RKO (cell line): Measurements from ENCODE around the gene PSME2.
A peak's percentile ranks its signal among the peaks of the same experiment; 100 is the strongest.

ENCODE experiments used
- DNase-seq: peaks from one replicate; pipeline ENCODE4 v3.0.0-alpha.2; 2016; ENCODE audit warnings: low spot score

PSME2 gene

GRCh38 chr14:24179294-24179960 is 33.0 kb upstream of the PSME2 start:
- no peak for DNase-seq

GRCh38 chr14:24178399-24179178 is 32.2 kb upstream of the PSME2 start:
- DNase-seq = no peak

- no peak for DNase-seq
Observed at GRCh38 chr14:24177891-24178290, 31.5 kb upstream of the PSME2 start.

GRCh38 chr14:24177041-24177825 is 30.8 kb upstream of the PSME2 start:
- DNase-seq = no peak

GRCh38 chr14:24176599-24176998 is 30.2 kb upstream of the PSME2 start:
- DNase-seq = no peak

- DNase-seq = no peak
Observed at GRCh38 chr14:24172871-24173281, 26.5 kb upstream of the PSME2 start.

- no peak for DNase-seq
Observed at GRCh38 chr14:24172261-24172860, 26.0 kb upstream of the PSME2 start.

- DNase-seq = no peak
Observed at GRCh38 chr14:24171422-24172260, 25.2 kb upstream of the PSME2 start, which contains the start of gene REC8. TSS of gene REC8 (plus strand) at chr14:24172080. CDS start at chr14:24172553, 473 bp downstream.

GRCh38 chr14:24167469-24168114 is 21.2 kb upstream of the PSME2 start:
- no peak for DNase-seq

- DNase-seq = no peak
Observed at GRCh38 chr14:24165785-24166184, 19.4 kb upstream of the PSME2 start.

- no peak for DNase-seq
Observed at GRCh38 chr14:24164518-24164991, 18.1 kb upstream of the PSME2 start.

- no peak for DNase-seq
Observed at GRCh38 chr14:24162093-24162492, 15.7 kb upstream of the PSME2 start.

- peak; percentile 90 for DNase-seq
Observed at GRCh38 chr14:24160850-24161804, 14.7 kb upstream of the PSME2 start, which contains the start of gene IRF9. TSS of gene IRF9 (plus strand) at chr14:24161265. CDS start at chr14:24162145, 880 bp downstream.

GRCh38 chr14:24160499-24160849 is 14.1 kb upstream of the PSME2 start:
- no peak for DNase-seq

- no peak for DNase-seq
Observed at GRCh38 chr14:24159777-24160498, 13.5 kb upstream of the PSME2 start.

- no peak for DNase-seq
Observed at GRCh38 chr14:24157331-24157730, 10.9 kb upstream of the PSME2 start.

- DNase-seq = no peak
Observed at GRCh38 chr14:24156840-24157239, 10.4 kb upstream of the PSME2 start.

- no peak for DNase-seq
Observed at GRCh38 chr14:24155100-24155499, 8.7 kb upstream of the PSME2 start.
